Spleen (tissue), 11 donors: ENCODE results near the gene UXS1. TPM values are rescaled to one million over a fixed set of nuclear protein-coding genes. Genes with fewer than 3 reads are reported as not detected.

Experiments used
- DNase-seq: peaks from one replicate; pipeline ENCODE4 v3.0.0-alpha.2; 2020
- H3K27ac ChIP-seq, 8 donors: fragments of 200-600 bp; sonication (generic) in 7 of 8; 1 replicate in 4 of 8; 2 replicates in 4 of 8; pipeline versions ENCODE4 v1.5.0 to v1.8.0; 2016 to 2021; ENCODE audit warnings: inconsistent platforms in 4 of 8, mild to moderate bottlenecking in 4 of 8, moderate library complexity in 1 of 8
- H3K27me3 ChIP-seq, 7 donors: fragments of 200-600 bp; sonication (generic) in 6 of 7; replicated peaks in 1 of 7; 1 replicate in 4 of 7; 2 replicates in 3 of 7; pipeline versions ENCODE4 v1.5.0 to v1.8.0; 2016 to 2021; ENCODE audit warnings: inconsistent platforms in 3 of 7, mild to moderate bottlenecking in 1 of 7
- H3K36me3 ChIP-seq, 6 donors: fragments of 200-600 bp; sonication (generic) in 5 of 6; 1 replicate in 4 of 6; 2 replicates in 2 of 6; pipeline versions ENCODE4 v1.5.0 to v1.8.0; 2016 to 2021; ENCODE audit warnings: inconsistent platforms in 2 of 6
- H3K4me1 ChIP-seq, 6 donors: fragments of 200-600 bp; sonication (generic) in 5 of 6; 1 replicate in 3 of 6; 2 replicates in 3 of 6; pipeline versions ENCODE4 v1.5.0 to v1.8.0; 2016 to 2021; ENCODE audit warnings: inconsistent platforms in 3 of 6
- H3K4me3 ChIP-seq, 8 donors: fragments of 200-600 bp; sonication (generic) in 7 of 8; 1 replicate in 4 of 8; 2 replicates in 4 of 8; pipeline versions ENCODE4 v1.5.0 to v1.8.0; 2016 to 2021; ENCODE audit warnings: inconsistent platforms in 4 of 8, mild to moderate bottlenecking in 4 of 8, moderate library complexity in 2 of 8
- H3K9me3 ChIP-seq, 8 donors: fragments of 200-600 bp; sonication (generic) in 7 of 8; 1 replicate in 4 of 8; 2 replicates in 4 of 8; pipeline versions ENCODE4 v1.5.0 to v1.8.0; 2016 to 2021; ENCODE audit warnings: inconsistent platforms in 4 of 8
- POLR2A ChIP-seq, 3 donors: fragments of 450-650 bp; IDR thresholded peaks; one replicate each; pipeline ENCODE4 v1.5.1; 2017; ENCODE audit warnings: antibody characterized with exemption in 3 of 3, mild to moderate bottlenecking in 1 of 3
- POLR2AphosphoS5 ChIP-seq, 3 donors: sonication (generic); formaldehyde crosslinking; IDR thresholded peaks; one replicate each; pipeline ENCODE4 v1.5.1; 2017; ENCODE audit warnings: antibody characterized with exemption in 3 of 3
- WGBS, 5 donors: extraction: QIAGEN DNeasy Blood & Tissue Kit in 3 of 5; methylation state at CpG; one replicate each; pipeline versions ENCODE4 v1.1.5 to v1.1.7; 2013 to 2018; 5-methylcytosine and 5-hydroxymethylcytosine counted together
- intact Hi-C: fragments of 100-400 bp; cut with DNase I; formaldehyde crosslinking; loops from one replicate; pipeline ENCODE4 v1.15.0; 2023; ENCODE audit warnings: low total_unique reads
- polyA plus RNA-seq, 3 donors: library from polyadenylated mRNA; stranded (reverse); fragments of 200-250 nt; gene quantifications; one replicate each; pipeline ENCODE4 v1.2.1, GENCODE V29; 2013
- total RNA-seq, 7 donors: library from RNA; depleted of rRNA in 3 of 7; stranded (reverse); fragments of >200 nt in 3 of 7; fragmentation: NEBNext Ultra II Directional in 4 of 7; extraction: Animal tissue kit (Norgen Biotek cat#: 25700) in 4 of 7; gene quantifications; one replicate each; pipeline versions ENCODE4 v1.1.0 to v1.2.1, GENCODE V29; 2016 to 2021
- TF ChIP-seq, protein P1 (sequence below), 11 experiments: fragments of 200-600 bp in 7 of 11; fragments of 450-650 bp in 4 of 11; sonication (generic) in 4 of 11; IDR thresholded peaks in 8 of 11; conservative IDR thresholded peaks in 3 of 11; 1 replicate in 7 of 11; 2 replicates in 4 of 11; pipeline versions ENCODE4 v1.4.0 to v1.8.0; 2016 to 2021; ENCODE audit warnings: antibody characterized with exemption in 11 of 11, inconsistent platforms in 4 of 11, mild to moderate bottlenecking in 1 of 11
- donor health status: healthy with polysubstance abuse.
- donor health status: DM: no; HTN: no; CAD: no; lungs with moderate emphysema.
- donor health status: DM: no; HTN: no; CAD: no.
- donor health status: Bipolar disorder and iron deficiency.
- donor health status: healthy.
- donor health status: DM: no; HTN: no; CAD: no.
- donor health status: DM: yes; HTN: yes; CAD: no.

UXS1 gene
- total and polyA plus RNA-seq, 10 donors: 9.5 to 60.1 (median 40.3) TPM

DNA sequence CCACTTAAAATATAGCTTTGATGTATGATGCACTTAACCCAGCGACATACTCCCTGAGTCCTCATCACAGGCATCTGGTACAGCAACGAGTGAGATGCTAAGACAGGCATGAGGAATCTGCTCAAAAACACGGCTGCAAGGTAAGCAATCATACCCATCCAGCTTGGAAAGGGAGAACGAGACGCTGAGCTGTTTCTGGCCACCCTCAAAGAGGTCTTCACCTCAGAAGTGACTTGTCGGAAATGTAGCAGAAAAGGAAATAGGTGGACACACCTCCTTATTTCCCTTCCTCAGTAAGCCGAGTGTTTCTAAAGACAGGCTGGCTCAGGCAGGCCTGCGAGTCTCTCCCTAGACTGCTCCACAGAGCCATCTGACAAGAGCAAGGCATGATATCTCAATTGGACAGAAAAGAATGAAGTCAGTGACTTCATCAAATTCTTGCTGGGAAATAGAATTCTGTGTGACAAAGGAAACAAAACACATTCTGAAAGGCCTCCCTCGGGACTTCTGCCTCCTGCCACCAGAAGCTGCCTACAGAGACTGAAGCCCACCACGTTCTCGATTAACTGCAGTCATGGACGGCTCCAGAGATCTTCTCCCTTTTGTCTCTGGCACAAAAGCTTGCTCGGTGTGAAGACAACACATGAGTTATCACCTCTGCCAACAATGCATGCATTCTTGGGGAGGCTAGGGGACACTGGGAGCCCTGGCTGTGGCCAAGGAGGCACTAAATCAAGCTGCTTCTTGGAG lies 84.3 kb downstream of the UXS1 start:
- no peak overlapping the region for H3K4me3 ChIP-seq
- H3K36me3 ChIP-seq: peaks cover 0 to 97% (median 38%) of the 10 kb centered on the region in 6 donors
- intact Hi-C loops: loop anchor here (5.0 to 10.0 kb wide), 2 partner anchors 432 to 475 kb away; no protein-coding TSS in a partner anchor
- H3K27me3 ChIP-seq: no peaks in the 10 kb centered on the region
- no peaks in the 10 kb centered on the region for H3K9me3 ChIP-seq
- peaks cover 0 to 8% (median 0%) of the 10 kb centered on the region in 6 donors for H3K4me1 ChIP-seq
- TF ChIP-seq, protein P1, sequence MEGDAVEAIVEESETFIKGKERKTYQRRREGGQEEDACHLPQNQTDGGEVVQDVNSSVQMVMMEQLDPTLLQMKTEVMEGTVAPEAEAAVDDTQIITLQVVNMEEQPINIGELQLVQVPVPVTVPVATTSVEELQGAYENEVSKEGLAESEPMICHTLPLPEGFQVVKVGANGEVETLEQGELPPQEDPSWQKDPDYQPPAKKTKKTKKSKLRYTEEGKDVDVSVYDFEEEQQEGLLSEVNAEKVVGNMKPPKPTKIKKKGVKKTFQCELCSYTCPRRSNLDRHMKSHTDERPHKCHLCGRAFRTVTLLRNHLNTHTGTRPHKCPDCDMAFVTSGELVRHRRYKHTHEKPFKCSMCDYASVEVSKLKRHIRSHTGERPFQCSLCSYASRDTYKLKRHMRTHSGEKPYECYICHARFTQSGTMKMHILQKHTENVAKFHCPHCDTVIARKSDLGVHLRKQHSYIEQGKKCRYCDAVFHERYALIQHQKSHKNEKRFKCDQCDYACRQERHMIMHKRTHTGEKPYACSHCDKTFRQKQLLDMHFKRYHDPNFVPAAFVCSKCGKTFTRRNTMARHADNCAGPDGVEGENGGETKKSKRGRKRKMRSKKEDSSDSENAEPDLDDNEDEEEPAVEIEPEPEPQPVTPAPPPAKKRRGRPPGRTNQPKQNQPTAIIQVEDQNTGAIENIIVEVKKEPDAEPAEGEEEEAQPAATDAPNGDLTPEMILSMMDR (IDR thresholded peaks at IDR 0.05 in 8 of 11, conservative IDR thresholded peaks at IDR 0.05 in 3 of 11): no peak
- TF ChIP-seq POLR2A (IDR thresholded peaks at IDR 0.05) (no peak), POLR2AphosphoS5 (IDR thresholded peaks at IDR 0.05) (no peak)
- no peak overlapping the region for H3K27ac ChIP-seq
- WGBS, 5 donors: 81 to 85% (median 83%) methylated on average over 13 of the region's 13 CpGs
- no peak for DNase-seq

DNA sequence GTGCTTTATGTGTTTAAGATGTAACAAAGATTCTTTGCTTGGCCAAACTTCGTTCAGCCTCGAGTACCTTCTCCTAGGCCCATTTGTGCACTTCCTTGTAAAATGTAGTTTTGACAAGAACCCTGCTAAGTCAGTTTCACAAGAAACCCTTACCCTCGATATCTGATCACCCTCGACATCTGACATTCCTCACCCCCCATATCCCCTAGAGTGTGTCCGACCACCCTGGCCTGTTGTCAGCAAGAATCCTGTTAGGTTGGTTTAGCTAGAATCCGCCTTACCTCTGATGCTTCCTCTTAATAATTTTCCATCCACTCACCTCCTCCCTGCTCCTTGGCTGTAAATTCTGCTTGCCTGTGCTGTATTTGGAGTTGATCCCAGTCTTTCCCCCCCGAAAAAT lies 85.3 kb downstream of the UXS1 start:
- TF ChIP-seq, protein P1 (IDR thresholded peaks at IDR 0.05 in 8 of 11, conservative IDR thresholded peaks at IDR 0.05 in 3 of 11): no peak
- TF ChIP-seq POLR2AphosphoS5 (IDR thresholded peaks at IDR 0.05): no peak
- no peak for TF ChIP-seq POLR2A (IDR thresholded peaks at IDR 0.05)
- no peaks in the 10 kb centered on the region for H3K9me3 ChIP-seq

DNA sequence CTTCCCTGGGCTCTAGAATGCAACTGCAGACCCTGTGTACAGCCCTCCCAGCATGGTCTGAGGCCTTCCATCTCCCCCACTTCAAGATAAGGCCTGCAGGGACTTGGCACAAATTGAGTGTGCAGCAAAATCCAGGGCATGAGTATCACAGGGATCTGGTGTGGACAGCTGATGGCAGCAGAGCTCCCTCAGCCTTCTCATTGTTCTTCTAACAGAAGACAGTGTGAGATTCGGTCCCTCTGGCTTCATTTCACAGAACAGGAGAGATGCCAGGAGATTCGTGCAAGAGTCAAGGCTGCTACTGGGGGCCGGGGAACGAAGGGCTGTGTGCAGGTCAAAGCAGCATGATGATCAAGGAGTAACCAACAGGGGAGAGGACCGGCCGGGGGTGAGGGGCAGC lies 85.8 kb downstream of the UXS1 start:
- H3K27ac ChIP-seq: no peak overlapping the region
- TF ChIP-seq, protein P1 (IDR thresholded peaks at IDR 0.05 in 8 of 11, conservative IDR thresholded peaks at IDR 0.05 in 3 of 11): peak in 2 of 11 experiments; percentile 18 to 41
- no peak for TF ChIP-seq POLR2AphosphoS5 (IDR thresholded peaks at IDR 0.05)
- H3K27me3 ChIP-seq: no peaks in the 10 kb centered on the region
- peaks cover 0 to 14% (median 0%) of the 10 kb centered on the region in 6 donors for H3K4me1 ChIP-seq
- H3K4me3 ChIP-seq: no peak overlapping the region
- H3K36me3 ChIP-seq: peaks cover 0 to 90% (median 34%) of the 10 kb centered on the region in 6 donors
- intact Hi-C loops: loop anchor here (5.0 to 10.0 kb wide), 2 partner anchors 434 to 476 kb away; no protein-coding TSS in a partner anchor
- DNase-seq: no peak
- WGBS, 5 donors: 79 to 91% (median 80%) methylated on average over 6 of the region's 6 CpGs
- H3K9me3 ChIP-seq: no peaks in the 10 kb centered on the region

More for the DNA sequence above, 85.3 kb downstream of the UXS1 start:
- DNase-seq: no peak
- intact Hi-C loops: loop anchor here (5.0 to 10.0 kb wide), 2 partner anchors 434 to 476 kb away; no protein-coding TSS in a partner anchor
- Histone ChIP-seq H3K27ac (no peak overlapping the region), H3K4me3 (no peak overlapping the region), H3K36me3 (peaks cover 0 to 90% (median 35%) of the 10 kb centered on the region in 6 donors), H3K27me3 (no peaks in the 10 kb centered on the region), H3K4me1 (peaks cover 0 to 14% (median 0%) of the 10 kb centered on the region in 6 donors)
- 87 to 96% (median 92%) methylated on average over 7 of the region's 7 CpGs for WGBS, 5 donors

DNA sequence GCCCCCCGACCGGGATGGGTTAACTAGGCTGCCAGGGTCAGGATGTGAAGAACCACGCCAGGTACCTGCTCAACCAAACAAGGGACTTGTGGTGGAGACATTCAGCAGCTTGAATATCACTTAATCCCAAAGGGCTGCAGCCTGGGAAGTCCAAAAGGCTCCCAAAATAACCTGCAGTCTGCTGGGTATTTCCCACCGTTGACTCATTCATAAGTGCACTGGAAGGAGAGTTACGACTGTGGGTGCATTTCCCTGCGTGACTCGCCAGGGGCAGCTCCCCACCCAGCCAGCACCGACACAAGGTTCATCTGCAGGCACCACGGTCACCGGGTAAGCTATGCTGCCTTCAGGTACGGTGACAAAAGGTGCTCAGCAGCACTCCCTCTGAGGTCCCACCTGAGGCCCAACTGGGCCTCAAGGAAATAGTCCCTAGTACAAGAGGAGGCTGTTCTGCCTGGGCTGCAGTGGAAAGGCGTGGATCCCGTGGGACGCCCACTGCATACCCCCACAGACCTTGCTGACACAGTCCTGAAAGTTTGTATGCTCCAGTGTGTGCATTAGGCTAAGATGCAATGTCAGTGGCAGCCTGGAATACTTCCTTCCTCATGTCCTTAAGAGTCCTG lies 86.5 kb downstream of the UXS1 start:
- no peak for DNase-seq
- WGBS, 5 donors: 74 to 79% (median 74%) methylated on average over 9 to 14 of the region's 14 CpGs
- intact Hi-C loops: loop anchor here (5.0 to 10.0 kb wide), 2 partner anchors 435 to 477 kb away; no protein-coding TSS in a partner anchor
- no peak overlapping the region for H3K27ac ChIP-seq
- peaks cover 0 to 14% (median 0%) of the 10 kb centered on the region in 6 donors for H3K4me1 ChIP-seq
- no peaks in the 10 kb centered on the region for H3K9me3 ChIP-seq
- peaks cover 0 to 90% (median 31%) of the 10 kb centered on the region in 6 donors for H3K36me3 ChIP-seq
- TF ChIP-seq POLR2AphosphoS5 (IDR thresholded peaks at IDR 0.05) (no peak), POLR2A (IDR thresholded peaks at IDR 0.05) (no peak)
- TF ChIP-seq, protein P1 (IDR thresholded peaks at IDR 0.05 in 8 of 11, conservative IDR thresholded peaks at IDR 0.05 in 3 of 11): no peak
- no peaks in the 10 kb centered on the region for H3K27me3 ChIP-seq
- H3K4me3 ChIP-seq: no peak overlapping the region
